Measurements from ENCODE around the gene IKZF2. TPM values are rescaled to one million over a fixed set of nuclear protein-coding genes. Genes with fewer than 3 reads are reported as not detected.

The IKZF2 gene
- total RNA-seq, 1 donor from 2014 or later: 29.2 TPM

DNA sequence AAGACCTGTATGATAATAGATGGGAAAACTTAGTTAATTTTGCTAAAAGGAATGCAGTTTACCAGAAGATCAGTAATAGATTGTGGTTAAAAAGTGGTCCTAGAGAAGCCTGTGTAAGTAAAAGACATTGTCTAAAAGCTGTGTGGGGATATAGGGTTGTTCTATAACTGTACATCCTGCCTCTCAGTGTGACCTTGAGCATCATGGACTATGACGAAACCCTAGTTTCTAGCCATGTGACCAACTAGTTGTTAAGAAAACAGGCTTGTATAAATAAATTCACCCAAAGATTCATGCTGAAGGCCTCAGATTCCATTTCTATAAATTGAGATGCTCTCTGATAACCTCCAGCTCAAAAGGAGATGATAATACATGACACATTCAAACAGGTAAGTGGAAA is 160.7 kb downstream of the IKZF2 start:
- Histone ChIP-seq H3K36me3 (no peaks in the 10 kb centered on the region), H3K4me1 (no peaks in the 10 kb centered on the region), H3K9me3 (no peaks in the 10 kb centered on the region), H3K27ac (no peak overlapping the region), H3K27me3 (no peaks in the 10 kb centered on the region), H3K4me3 (no peak overlapping the region)
- TF ChIP-seq POLR2AphosphoS5 (IDR thresholded peaks at IDR 0.05; ENCODE audit: insufficient read depth in 1 of 2, low read depth in 1 of 2): no peak
- no peak for TF ChIP-seq POLR2A (IDR thresholded peaks at IDR 0.05)
- TF ChIP-seq, protein P1, sequence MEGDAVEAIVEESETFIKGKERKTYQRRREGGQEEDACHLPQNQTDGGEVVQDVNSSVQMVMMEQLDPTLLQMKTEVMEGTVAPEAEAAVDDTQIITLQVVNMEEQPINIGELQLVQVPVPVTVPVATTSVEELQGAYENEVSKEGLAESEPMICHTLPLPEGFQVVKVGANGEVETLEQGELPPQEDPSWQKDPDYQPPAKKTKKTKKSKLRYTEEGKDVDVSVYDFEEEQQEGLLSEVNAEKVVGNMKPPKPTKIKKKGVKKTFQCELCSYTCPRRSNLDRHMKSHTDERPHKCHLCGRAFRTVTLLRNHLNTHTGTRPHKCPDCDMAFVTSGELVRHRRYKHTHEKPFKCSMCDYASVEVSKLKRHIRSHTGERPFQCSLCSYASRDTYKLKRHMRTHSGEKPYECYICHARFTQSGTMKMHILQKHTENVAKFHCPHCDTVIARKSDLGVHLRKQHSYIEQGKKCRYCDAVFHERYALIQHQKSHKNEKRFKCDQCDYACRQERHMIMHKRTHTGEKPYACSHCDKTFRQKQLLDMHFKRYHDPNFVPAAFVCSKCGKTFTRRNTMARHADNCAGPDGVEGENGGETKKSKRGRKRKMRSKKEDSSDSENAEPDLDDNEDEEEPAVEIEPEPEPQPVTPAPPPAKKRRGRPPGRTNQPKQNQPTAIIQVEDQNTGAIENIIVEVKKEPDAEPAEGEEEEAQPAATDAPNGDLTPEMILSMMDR (IDR thresholded peaks at IDR 0.05): no peak
- intact Hi-C loops (cut with DNase I): no loop called here
- no peak for DNase-seq (ENCODE audit: extremely low spot score in 2 of 2)

DNA sequence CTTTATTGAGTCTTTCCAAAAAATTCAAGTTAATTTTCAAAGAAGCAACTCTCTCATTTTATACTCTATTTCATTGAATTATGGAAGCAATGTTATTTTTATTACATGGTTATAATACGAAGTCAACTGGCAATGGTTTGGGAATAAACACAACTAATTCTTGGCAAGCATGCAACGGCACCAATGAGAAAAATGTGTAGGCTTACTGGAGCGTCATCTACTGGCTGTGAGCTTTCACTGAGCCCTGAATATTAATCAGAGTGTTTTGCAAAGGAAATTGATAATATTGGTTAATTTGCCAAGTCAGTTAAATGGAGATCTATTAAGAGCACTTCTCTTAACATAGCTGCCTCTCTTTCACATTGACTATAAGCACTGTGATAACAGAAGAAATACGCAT is 163.9 kb downstream of the IKZF2 start:
- intact Hi-C loops (cut with DNase I): no loop called here
- Histone ChIP-seq H3K27me3 (no peaks in the 10 kb centered on the region), H3K4me3 (no peak overlapping the region), H3K27ac (no peak overlapping the region), H3K9me3 (no peaks in the 10 kb centered on the region), H3K4me1 (no peaks in the 10 kb centered on the region), H3K36me3 (no peaks in the 10 kb centered on the region)
- no peak for DNase-seq (ENCODE audit: extremely low spot score in 2 of 2)
- no peak for TF ChIP-seq POLR2A (IDR thresholded peaks at IDR 0.05)
- TF ChIP-seq POLR2AphosphoS5 (IDR thresholded peaks at IDR 0.05; ENCODE audit: insufficient read depth in 1 of 2, low read depth in 1 of 2): no peak
- TF ChIP-seq, protein P1 (IDR thresholded peaks at IDR 0.05): no peak

DNA sequence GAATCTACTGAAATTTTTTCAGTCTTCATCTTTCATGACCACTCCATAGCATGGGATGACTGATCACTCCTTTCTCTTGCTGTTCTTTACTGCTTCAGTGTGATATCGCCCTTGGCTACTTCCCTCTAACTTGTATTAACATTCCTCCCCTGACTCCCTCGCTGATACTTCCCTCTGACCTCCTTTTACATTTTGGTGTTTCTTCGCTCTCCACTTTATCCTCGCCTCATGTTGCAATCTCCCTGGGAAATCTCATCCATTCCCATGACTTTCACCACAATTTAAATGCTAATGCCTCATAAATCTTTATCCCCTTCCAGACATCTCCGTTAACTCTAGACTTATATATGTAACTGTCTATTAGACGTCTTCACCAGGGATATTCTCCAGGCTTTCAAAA is 167.3 kb downstream of the IKZF2 start:
- Histone ChIP-seq H3K27ac (no peak overlapping the region), H3K9me3 (no peaks in the 10 kb centered on the region), H3K27me3 (no peaks in the 10 kb centered on the region), H3K4me1 (no peaks in the 10 kb centered on the region), H3K4me3 (no peak overlapping the region), H3K36me3 (no peaks in the 10 kb centered on the region)
- intact Hi-C loops (cut with DNase I): no loop called here
- no peak for DNase-seq (ENCODE audit: extremely low spot score in 2 of 2)
- TF ChIP-seq, protein P1 (IDR thresholded peaks at IDR 0.05): no peak
- TF ChIP-seq POLR2AphosphoS5 (IDR thresholded peaks at IDR 0.05; ENCODE audit: insufficient read depth in 1 of 2, low read depth in 1 of 2) (no peak), POLR2A (IDR thresholded peaks at IDR 0.05) (no peak)

DNA sequence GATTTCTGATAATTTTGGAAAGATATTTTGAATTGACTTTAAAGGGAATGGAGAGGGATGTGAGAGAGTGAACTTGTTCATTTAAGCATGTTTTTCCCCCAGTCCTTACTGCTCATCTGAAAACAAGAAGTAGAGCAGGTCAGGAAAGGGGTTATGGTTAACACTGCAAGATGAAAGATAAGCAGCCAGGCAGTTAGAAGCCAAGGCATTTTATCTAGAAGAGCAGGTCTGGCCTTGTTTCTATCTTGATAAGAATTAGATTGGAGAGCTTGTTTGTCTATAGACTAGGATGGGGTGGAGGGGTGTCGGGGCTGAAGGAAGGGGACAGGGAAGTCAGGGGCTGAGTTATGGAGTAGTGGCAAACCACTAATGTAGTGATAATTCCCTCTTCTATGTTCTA is 171.6 kb downstream of the IKZF2 start:
- intact Hi-C loops (cut with DNase I): no loop called here
- H3K27ac ChIP-seq: no peak overlapping the region
- no peak overlapping the region for H3K4me3 ChIP-seq
- TF ChIP-seq POLR2AphosphoS5 (IDR thresholded peaks at IDR 0.05; ENCODE audit: insufficient read depth in 1 of 2, low read depth in 1 of 2): no peak
- H3K4me1 ChIP-seq: no peaks in the 10 kb centered on the region
- no peak for DNase-seq (ENCODE audit: extremely low spot score in 2 of 2)
- no peaks in the 10 kb centered on the region for H3K36me3 ChIP-seq
- no peaks in the 10 kb centered on the region for H3K27me3 ChIP-seq
- H3K9me3 ChIP-seq: no peaks in the 10 kb centered on the region

DNA sequence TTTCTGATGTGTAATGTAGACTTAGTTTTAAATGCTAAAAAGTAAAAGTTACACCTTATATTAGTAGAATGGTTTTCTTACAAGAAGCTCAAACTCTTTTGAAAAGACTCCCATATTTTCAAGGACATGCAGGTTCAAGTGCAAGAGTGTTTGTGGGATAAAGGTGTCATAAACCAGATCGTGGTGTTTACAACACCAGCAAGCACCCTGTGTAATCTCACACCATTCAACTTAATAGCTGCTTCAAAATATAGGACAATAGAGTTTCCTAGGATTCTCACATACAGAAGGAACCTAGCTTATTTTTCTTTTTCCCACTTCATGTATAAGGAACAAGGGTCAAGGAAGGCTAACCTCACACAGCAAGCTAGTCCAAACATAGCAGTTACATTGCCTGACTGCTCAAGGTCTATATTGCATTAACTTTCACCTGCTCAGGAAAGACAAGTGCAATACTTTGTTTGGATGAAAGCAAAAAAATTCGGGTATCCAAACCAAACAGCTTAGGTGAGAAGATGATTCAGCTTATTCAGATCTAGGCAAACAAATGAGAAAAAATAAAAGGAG is 172.3 kb downstream of the IKZF2 start:
- no peak for DNase-seq (ENCODE audit: extremely low spot score in 2 of 2)
- intact Hi-C loops (cut with DNase I): no loop called here
- Histone ChIP-seq H3K9me3 (no peaks in the 10 kb centered on the region), H3K27me3 (no peaks in the 10 kb centered on the region), H3K4me3 (no peak overlapping the region), H3K36me3 (no peaks in the 10 kb centered on the region), H3K27ac (no peak overlapping the region), H3K4me1 (no peaks in the 10 kb centered on the region)
- TF ChIP-seq, protein P1 (IDR thresholded peaks at IDR 0.05): no peak
- TF ChIP-seq POLR2AphosphoS5 (IDR thresholded peaks at IDR 0.05; ENCODE audit: insufficient read depth in 1 of 2, low read depth in 1 of 2) (no peak), POLR2A (IDR thresholded peaks at IDR 0.05) (no peak)
